K562 (cell line): ENCODE data around the gene SERPIND1. TPM values are rescaled to one million over a fixed set of nuclear protein-coding genes. Genes with fewer than 3 reads are reported as not detected.

Experiments
- ATAC-seq: fragments of 200-7000 bp; cut with Tn5 transposase; 3 replicates; pipeline ENCODE4 v1.9.1; 2020; ENCODE audit warnings: moderate library complexity
- BruUV-seq: library from RNA; stranded (reverse); fragments of 400-500 nt; replicated peaks from 2 replicates; lab custom pipeline; 2021; lab: Mats Ljungman, UMichigan
- CTCF ChIA-PET: fragments of 300-600 bp; formaldehyde crosslinking; extraction: SDS; loops from one replicate; lab custom pipeline; 2021; ENCODE audit warnings: low intra/inter-chr PET ratio; lab: Yijun Ruan, JAX
- POLR2A ChIA-PET: fragments of 300-600, 350-650 bp; sonication (Branson Sonifier 250); formaldehyde crosslinking; extraction: SDS; loops from one replicate; lab custom pipeline; 2021; ENCODE audit warnings: antibody characterized with exemption, inconsistent platforms; lab: Yijun Ruan, JAX
- DNase-seq, 4 experiments: peaks; one replicate each; pipeline versions ENCODE4 v3.0.0 to v3.0.0-alpha.2; 2011 to 2018; ENCODE audit warnings: low spot score in 3 of 4, mixed read lengths in 3 of 4; ENCODE audit errors: extremely low read depth in 1 of 4
- FAIRE-seq: peaks from 2 replicates; lab custom pipeline; 2011; peaks lifted over from hg19 to GRCh38; lab: Jason Lieb, UNC
- H2AFZ ChIP-seq: 2 replicates; pipeline ENCODE4 v1.6.0; 2011; ENCODE audit warnings: low read depth, low read length, control low read depth, inconsistent platforms
- H3K27ac ChIP-seq: fragments of 200-600 bp; 3 replicates; pipeline ENCODE4 v1.8.0; 2011; ENCODE audit warnings: low read depth, mild to moderate bottlenecking, control low read depth, inconsistent platforms, low read length, moderate library complexity, mixed read lengths; ENCODE audit errors: extremely low read depth
- H3K27me3 ChIP-seq, 2 experiments: fragments of 300-600 bp in 1 of 2; 2 replicates in 1 of 2; 3 replicates in 1 of 2; pipeline versions ENCODE4 v1.6.0 to v1.8.0; 2011; ENCODE audit warnings: inconsistent platforms in 2 of 2, low read length in 2 of 2, mild to moderate bottlenecking in 1 of 2, mixed read lengths in 1 of 2, moderate library complexity in 1 of 2; ENCODE audit not compliant: control insufficient read depth in 2 of 2, insufficient read depth in 2 of 2
- H3K36me3 ChIP-seq: fragments of 300-600 bp; 3 replicates; pipeline ENCODE4 v1.8.0; 2011; ENCODE audit warnings: mild to moderate bottlenecking, low read length, inconsistent platforms; ENCODE audit not compliant: control insufficient read depth, insufficient read depth
- H3K4me1 ChIP-seq, 2 experiments: fragments of 200-600 bp in 1 of 2; replicated peaks in 1 of 2; 2 replicates in 1 of 2; 3 replicates in 1 of 2; pipeline versions ENCODE4 v1.5.1 to v1.8.0; 2011; ENCODE audit warnings: inconsistent platforms in 2 of 2, low read length in 2 of 2, mild to moderate bottlenecking in 1 of 2, mixed read lengths in 1 of 2, moderate library complexity in 1 of 2; ENCODE audit not compliant: control insufficient read depth in 2 of 2, insufficient read depth in 2 of 2
- H3K4me2 ChIP-seq: 2 replicates; pipeline ENCODE4 v1.6.1; 2011; ENCODE audit warnings: low read length, control low read depth, inconsistent platforms, mixed read lengths; ENCODE audit not compliant: insufficient read depth
- H3K4me3 ChIP-seq: fragments of 200-600 bp; sonication (generic), shearing (Covaris generic); 2 replicates; pipeline ENCODE4 v1.5.1; 2016; ENCODE audit warnings: control low read depth, inconsistent platforms
- H3K79me2 ChIP-seq: fragments of 200-600 bp; 3 replicates; pipeline ENCODE4 v1.8.0; 2011; ENCODE audit warnings: low read length, inconsistent platforms; ENCODE audit not compliant: control insufficient read depth, insufficient read depth
- H3K9ac ChIP-seq, 2 experiments: 2 replicates each; pipeline versions ENCODE4 v1.6.0 to v1.6.1; 2011; ENCODE audit warnings: low read depth in 2 of 2, low read length in 2 of 2, control low read depth in 1 of 2, inconsistent platforms in 1 of 2, mild to moderate bottlenecking in 1 of 2, mixed read lengths in 1 of 2; ENCODE audit not compliant: insufficient read depth in 1 of 2
- H3K9me1 ChIP-seq: one replicate; pipeline ENCODE4 v1.6.0; 2011; ENCODE audit warnings: inconsistent platforms, mild to moderate bottlenecking, low read length, moderate library complexity; ENCODE audit not compliant: control insufficient read depth, insufficient read depth
- H3K9me3 ChIP-seq: replicated peaks from 2 replicates; pipeline ENCODE4 v1.5.1; 2011; ENCODE audit warnings: low read depth, low read length, inconsistent platforms; ENCODE audit not compliant: control insufficient read depth, insufficient read depth
- H4K20me1 ChIP-seq: replicated peaks from 2 replicates; pipeline ENCODE4 v1.6.1; 2011; ENCODE audit warnings: low read length, inconsistent platforms, mixed read lengths; ENCODE audit not compliant: control insufficient read depth, insufficient read depth
- ATF7 ChIP-seq: fragments of 450-650 bp; IDR thresholded peaks from 2 replicates; pipeline ENCODE4 v1.7.1; 2014; ENCODE audit warnings: mild to moderate bottlenecking, moderate library complexity
- BCL6 ChIP-seq: fragments of 250-450 bp; sonication (Bioruptor Pico); IDR thresholded peaks from 2 replicates; pipeline ENCODE4 v1.4.0; 2020
- CAMTA2 ChIP-seq: fragments of 250-450 bp; sonication (Bioruptor Pico); conservative IDR thresholded peaks from 2 replicates; pipeline ENCODE4 v1.5.1; 2022
- ERF ChIP-seq: fragments of 450-650 bp; formaldehyde crosslinking; IDR thresholded peaks from 2 replicates; pipeline ENCODE4 v1.4.0; 2020; ENCODE audit warnings: mild to moderate bottlenecking, mixed read lengths
- FOXJ3 ChIP-seq: sonication (generic); formaldehyde crosslinking; IDR thresholded peaks from 2 replicates; pipeline ENCODE4 v1.4.0; 2020; ENCODE audit warnings: mild to moderate bottlenecking, missing genetic modification reagents
- FUS ChIP-seq: fragments of 200-400 bp; formaldehyde crosslinking; optimal IDR thresholded peaks from 2 replicates; pipeline ENCODE3; 2017; ENCODE audit warnings: low read depth, low read length
- HDAC8 ChIP-seq: fragments of 450-650 bp; IDR thresholded peaks from 2 replicates; pipeline ENCODE4 v1.6.1; 2016; ENCODE audit warnings: mild to moderate bottlenecking, missing genetic modification characterization, moderate library complexity, missing compliant biosample characterization
- HIVEP1 ChIP-seq: fragments of 250-450 bp; sonication (Bioruptor Pico); IDR thresholded peaks from 2 replicates; pipeline ENCODE4 v1.4.0; 2020; ENCODE audit warnings: mild to moderate bottlenecking
- JUNB ChIP-seq: fragments of 450-650 bp; formaldehyde crosslinking; conservative IDR thresholded peaks from 2 replicates; pipeline ENCODE4 v1.4.0; 2020; ENCODE audit warnings: mild to moderate bottlenecking
- JUND ChIP-seq, 2 experiments: IDR thresholded peaks; 2 replicates in 1 of 2; 3 replicates in 1 of 2; pipeline ENCODE4 v1.6.1; 2011; ENCODE audit warnings: borderline replicate concordance in 2 of 2, low read depth in 2 of 2, low read length in 2 of 2, improper control_type of control experiment in 1 of 2, missing biosample characterization in 1 of 2, missing genetic modification characterization in 1 of 2, missing genetic modification reagents in 1 of 2
- PHB ChIP-seq: fragments of 250-450 bp; sonication (Bioruptor Pico); IDR thresholded peaks from 2 replicates; pipeline ENCODE4 v1.5.0; 2021
- PHTF2 ChIP-seq: fragments of 250-450 bp; sonication (Bioruptor Pico); IDR thresholded peaks from 2 replicates; pipeline ENCODE4 v1.5.0; 2021; ENCODE audit warnings: mild to moderate bottlenecking
- POLR2A ChIP-seq: fragments of 450-650 bp; conservative IDR thresholded peaks from 2 replicates; pipeline ENCODE4 v1.6.1; 2016
- RBBP5 ChIP-seq: fragments of 200-600 bp; sonication (generic); IDR thresholded peaks from 2 replicates; pipeline ENCODE4 v1.6.1; 2012; ENCODE audit warnings: borderline replicate concordance, mild to moderate bottlenecking, low read length, control low read depth, inconsistent platforms; ENCODE audit not compliant: insufficient read depth, poor library complexity, severe bottlenecking
- SIN3B ChIP-seq: fragments of 450-650 bp; IDR thresholded peaks from 2 replicates; pipeline ENCODE4 v1.6.1; 2017; ENCODE audit warnings: low read depth, mild to moderate bottlenecking, moderate library complexity
- SMAD1 ChIP-seq: fragments of 150-350 bp; IDR thresholded peaks from 2 replicates; pipeline ENCODE4 v1.6.1; 2014; ENCODE audit warnings: low read length, low read depth; ENCODE audit not compliant: partially characterized antibody
- TAF7 ChIP-seq: fragments of 450-650 bp; IDR thresholded peaks from 2 replicates; pipeline ENCODE4 v1.6.1; 2016; ENCODE audit warnings: missing genetic modification characterization, missing compliant biosample characterization
- TEAD4 ChIP-seq, 2 experiments: sonication (generic) in 1 of 2; formaldehyde crosslinking in 1 of 2; IDR thresholded peaks; 2 replicates each; pipeline versions ENCODE4 v1.6.1 to v1.8.0; 2012 to 2022; ENCODE audit warnings: borderline replicate concordance in 1 of 2, inconsistent platforms in 1 of 2, low read length in 1 of 2, mild to moderate bottlenecking in 1 of 2, missing genetic modification reagents in 1 of 2
- WHSC1 ChIP-seq: IDR thresholded peaks from one replicate; pipeline ENCODE4 v1.6.1; 2012; ENCODE audit warnings: low read length, control low read depth, inconsistent platforms
- ZC3H4 ChIP-seq: sonication (generic); formaldehyde crosslinking; IDR thresholded peaks from 2 replicates; pipeline ENCODE4 v1.9.0; 2021; ENCODE audit warnings: missing genetic modification reagents, borderline replicate concordance
- ZNF41 ChIP-seq: fragments of 250-450 bp; sonication (Bioruptor Pico); conservative IDR thresholded peaks from 2 replicates; pipeline ENCODE4 v1.4.0; 2020; ENCODE audit warnings: mild to moderate bottlenecking
- WGBS: fragments of 100-300 bp; shearing (Covaris generic); methylation state at CpG from one replicate; pipeline ENCODE4 v1.1.6; 2016; ENCODE audit warnings: low coverage, mixed read lengths; ENCODE audit not compliant: insufficient coverage; ENCODE audit errors: missing lambda C conversion rate; 5-methylcytosine and 5-hydroxymethylcytosine counted together
- in situ Hi-C: fragments of 300-500 bp; cut with MboI; formaldehyde crosslinking; loops from 4 replicates; pipeline ENCODE4 v1.15.0; 2018; ENCODE audit warnings: inconsistent platforms, mixed read lengths
- intact Hi-C: fragments of 100-400 bp; cut with micrococcal nuclease; formaldehyde crosslinking; loops from 2 replicates; pipeline ENCODE4 v1.14.2; 2022
- polyA plus RNA-seq, 8 experiments: library from polyadenylated mRNA; depleted of rRNA in 4 of 8; stranded (reverse) in 5 of 8; unstranded in 3 of 8; fragments of >200 nt; fragmentation: Nextera tagmentation in 2 of 8; fragmentation: Illumina TruSeq in 1 of 8; extraction: Ambion mirVana in 2 of 8; extraction: Trizol in 1 of 8; gene quantifications; 2 replicates each; pipeline versions ENCODE4 v1.2.1 to v1.2.3, GENCODE V29; 2011 to 2014; ENCODE audit warnings: inconsistent platforms in 1 of 8, missing spikeins in 1 of 8
- total RNA-seq, 7 experiments: library from RNA; depleted of rRNA in 6 of 7; stranded (reverse); fragments of >200 nt in 6 of 7; fragmentation: Illumina TruSeq in 2 of 7; extraction: Trizol in 2 of 7; gene quantifications; 2 replicates each; pipeline versions ENCODE4 v1.2.1 to v1.2.3, GENCODE V29; 2011 to 2021; ENCODE audit warnings: low replicate concordance in 1 of 7
- TF ChIP-seq, protein P1 (sequence below), 3 experiments: fragments of 200-800 bp in 1 of 3; sonication (Bioruptor generic) in 1 of 3; sonication (generic) in 1 of 3; formaldehyde crosslinking in 1 of 3; IDR thresholded peaks; 2 replicates each; pipeline versions ENCODE4 v1.6.1 to v1.8.0; 2016 to 2022; ENCODE audit warnings: mild to moderate bottlenecking in 2 of 3, missing compliant biosample characterization in 2 of 3, missing genetic modification characterization in 2 of 3, missing genetic modification reagents in 1 of 3

The SERPIND1 gene
- total and polyA plus RNA-seq, 9 of the 15 experiments (the other 6 are each of a cell fraction or from before 2014, with no cell fraction given): 0.04 to 0.11 (median 0.09) TPM; not detected in 6

DNA sequence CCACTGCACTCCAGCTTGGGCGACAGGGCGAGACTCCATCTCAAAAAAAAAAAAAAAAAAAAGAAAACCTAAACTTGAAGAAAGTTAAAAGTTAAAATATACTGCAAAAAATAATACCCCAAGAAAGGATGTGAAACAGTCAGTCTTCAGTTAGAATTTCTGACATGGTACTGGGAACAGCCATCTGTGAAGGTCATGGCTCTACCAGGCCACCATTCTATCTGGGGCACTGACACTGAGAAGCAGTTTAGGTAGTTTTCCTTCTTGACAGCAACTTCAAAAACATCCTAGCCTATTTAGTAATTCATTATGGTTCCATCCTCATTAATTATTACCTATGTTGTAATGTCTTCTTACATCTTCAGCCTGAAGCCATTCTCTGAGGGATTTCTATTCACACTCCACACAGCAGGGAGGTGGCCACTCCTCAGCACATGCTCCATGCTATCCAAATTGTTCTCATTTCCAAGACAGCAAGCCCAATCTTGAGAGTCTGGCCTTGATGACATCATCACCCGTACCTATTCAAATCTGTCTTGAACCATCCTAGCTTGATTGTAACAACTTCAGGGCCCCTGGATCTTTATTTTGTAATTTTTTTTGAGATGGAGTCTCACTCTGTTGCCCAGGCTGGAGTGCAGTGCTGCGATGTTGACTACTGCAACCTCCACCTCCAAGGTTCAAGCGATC lies 38.2 kb downstream of the SERPIND1 start:
- Histone ChIP-seq H3K36me3 (peaks cover 73% of the 10 kb centered on the region), H3K9me3 (no peaks in the 10 kb centered on the region), H3K79me2 (no peaks in the 10 kb centered on the region), H3K27me3 (no peaks in the 10 kb centered on the region), H3K4me2 (no peak overlapping the region), H3K27ac (no peak overlapping the region), H3K9ac (no peak overlapping the region), H3K4me1 (peaks cover 0 to 5% of the 10 kb centered on the region in 2 experiments; a peak in 3 of 5 replicates), H4K20me1 (peaks cover 5% of the 10 kb centered on the region; the same call in 1 of the 2 replicates), H2AFZ (no peak overlapping the region), H3K9me1 (no peaks in the 10 kb centered on the region), H3K4me3 (no peak overlapping the region)
- no peak for DNase-seq
- ChIA-PET POLR2A (interaction anchor here (0.6 to 15.3 kb wide), 12 partner anchors 9 to 162 kb away, joined by 3 to 172 read pairs (median 3); no protein-coding TSS in a partner anchor), CTCF (interaction anchor here (0.6 kb wide), 1 partner anchor 190 kb away, joined by 5 read pairs; no protein-coding TSS in a partner anchor)
- WGBS: 93% methylated on average over 5 of the region's 5 CpGs
- 0 out of 3 replicates have a peak, but pooled peaks have one; percentile 8 for ATAC-seq
- intact Hi-C loops (no loop called here), in situ Hi-C loops (no loop called here)
- FAIRE-seq: no peak
- BruUV-seq: no TSS peak
- TF ChIP-seq RBBP5 (peak; percentile 40), HIVEP1 (CRISPR knock-in tag) (no peak), POLR2A (peak; percentile 33), WHSC1 (peak; percentile 41), PHB (CRISPR knock-in tag) (peak; percentile 88; the same call in 1 of the 2 replicates), HDAC8 (tag) (0 out of 2 replicates have a peak, but pooled peaks have one; percentile 32), SIN3B (no peak), ATF7 (peak; percentile 79), SMAD1 (no peak), JUNB (peak; percentile 84), BCL6 (CRISPR knock-in tag) (no peak), ZC3H4 (peak; percentile 34; the same call in 1 of the 2 replicates), FUS (no peak), ZNF41 (no peak), ERF (CRISPR knock-in tag) (no peak), TEAD4 (IDR thresholded peaks at IDR 0.05; ENCODE audit: low read length) (no peak), TEAD4 (CRISPR knock-in tag; IDR thresholded peaks at IDR 0.05; ENCODE audit: borderline replicate concordance) (no peak; the same call in 1 of the 2 replicates), CAMTA2 (no peak), JUND (IDR thresholded peaks at IDR 0.05; ENCODE audit: borderline replicate concordance, low read depth, low read length) (0 out of 2 replicates have a peak, but pooled peaks have one; percentile 8), JUND (tag; IDR thresholded peaks at IDR 0.05; ENCODE audit: borderline replicate concordance, low read depth, low read length) (peak; percentile 54; the same call in 1 of the 3 replicates), TAF7 (tag) (0 out of 2 replicates have a peak, but pooled peaks have one; percentile 9), PHTF2 (CRISPR knock-in tag) (no peak), FOXJ3 (CRISPR knock-in tag) (0 out of 2 replicates have a peak, but pooled peaks have one; percentile 40)
- TF ChIP-seq, protein P1, sequence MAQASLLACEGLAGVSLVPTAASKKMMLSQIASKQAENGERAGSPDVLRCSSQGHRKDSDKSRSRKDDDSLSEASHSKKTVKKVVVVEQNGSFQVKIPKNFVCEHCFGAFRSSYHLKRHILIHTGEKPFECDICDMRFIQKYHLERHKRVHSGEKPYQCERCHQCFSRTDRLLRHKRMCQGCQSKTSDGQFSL (CRISPR knock-in tag; IDR thresholded peaks at IDR 0.05): no peak
- TF ChIP-seq, protein P1 (tag; IDR thresholded peaks at IDR 0.05): 0 out of 4 replicates have a peak, but pooled peaks of 1 of the 2 experiments have one; percentile 58
